T-helper 22 cell (primary cell): Measurements from ENCODE around the gene RNF151.
A peak's percentile ranks its signal among the peaks of the same experiment; 100 is the strongest.
"Not testable (repeated sequence)": the region's sequence is repeated elsewhere in the genome, so short reads cannot be mapped to it uniquely, and the experiment has no call there.

Experiments used
- DNase-seq: peaks from one replicate; pipeline ENCODE4 v3.0.0-alpha.2; 2020; ENCODE audit warnings: low read depth

Gene RNF151

DNA sequence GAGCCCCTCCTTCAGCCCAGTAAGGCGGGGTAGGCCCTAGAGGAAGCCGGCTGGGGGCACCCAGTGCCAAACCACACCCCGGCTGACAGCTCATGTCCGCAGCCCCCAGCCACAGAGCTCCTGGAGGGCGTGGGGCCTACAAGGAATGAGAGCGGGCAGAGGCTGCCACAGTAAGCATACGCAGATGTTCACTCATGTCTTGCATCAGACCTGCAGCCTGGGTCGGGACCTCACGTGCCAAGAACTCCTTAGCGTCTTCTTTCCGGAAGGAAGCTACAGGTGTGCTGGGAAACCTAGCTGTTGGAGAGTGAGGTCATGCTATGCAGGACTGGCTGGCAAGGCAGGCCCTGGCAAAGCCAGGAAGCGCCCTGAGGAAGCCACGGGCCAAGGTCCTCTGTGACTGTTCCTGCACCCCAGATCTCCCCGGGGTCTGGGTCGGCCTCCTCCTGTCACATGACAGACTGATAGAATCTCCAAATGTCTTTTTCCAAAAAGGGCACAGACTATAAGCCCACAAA is 41.4 kb downstream of the RNF151 start:
- DNase-seq = no peak

GRCh38 chr16:2008631-2009163 is 42.0 kb downstream of the RNF151 start:
- DNase-seq = no peak

DNA sequence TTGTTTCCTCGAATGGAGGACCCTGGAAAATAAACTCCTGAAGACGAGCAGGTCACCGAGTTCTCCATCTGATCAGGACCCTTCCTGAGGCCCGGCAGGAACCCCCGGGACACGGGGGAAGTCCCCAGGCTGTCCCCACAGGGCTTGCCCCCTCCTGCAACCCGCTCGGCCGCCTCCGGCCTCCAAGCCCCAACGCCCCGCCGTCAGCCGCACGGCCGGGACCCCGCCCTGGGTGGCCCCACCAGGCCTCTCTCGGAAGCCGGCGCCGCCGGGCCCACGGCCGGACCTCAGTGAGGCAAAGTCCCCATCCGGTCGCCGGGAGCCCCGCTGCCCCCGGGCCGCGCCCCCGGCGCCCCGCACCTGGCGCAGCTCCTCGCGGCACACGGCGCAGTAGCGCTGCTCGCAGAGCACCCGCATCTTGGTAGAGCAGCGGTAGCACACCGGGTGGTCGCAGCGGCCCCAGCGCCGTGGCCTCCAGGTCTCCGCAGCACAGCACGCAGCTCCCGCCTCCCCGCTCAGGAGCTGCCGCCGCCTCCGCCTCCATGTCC is 42.6 kb downstream of the RNF151 start:
- DNase-seq = no peak

- DNase-seq = peak; percentile 63
These were observed 43.3 kb downstream of the RNF151 start, which contains the start of gene ZNF598 for GRCh38 chr16:2009791-2010510. ZNF598 (minus strand) TSS chr16:2009821.

DNA sequence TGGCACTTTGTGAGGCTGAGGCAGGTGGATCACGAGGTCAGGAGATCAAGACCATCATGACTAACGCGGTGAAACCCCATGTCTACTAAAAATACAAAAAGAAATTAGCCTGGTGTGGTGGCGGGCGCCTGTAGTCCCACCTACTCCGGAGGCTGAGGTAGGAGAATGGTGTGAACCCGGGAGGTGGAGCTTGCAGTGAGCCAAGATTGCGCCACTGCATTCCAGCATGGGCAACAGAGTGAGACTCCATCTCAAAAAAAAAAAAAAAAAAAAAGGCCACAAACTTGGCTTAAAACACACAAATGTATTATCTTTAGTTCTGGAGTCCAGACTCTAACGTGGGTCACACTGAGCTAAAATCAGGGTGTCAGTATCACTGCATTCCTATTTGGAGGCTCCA is 45.1 kb downstream of the RNF151 start:
- not testable (repeated sequence) for DNase-seq

DNA sequence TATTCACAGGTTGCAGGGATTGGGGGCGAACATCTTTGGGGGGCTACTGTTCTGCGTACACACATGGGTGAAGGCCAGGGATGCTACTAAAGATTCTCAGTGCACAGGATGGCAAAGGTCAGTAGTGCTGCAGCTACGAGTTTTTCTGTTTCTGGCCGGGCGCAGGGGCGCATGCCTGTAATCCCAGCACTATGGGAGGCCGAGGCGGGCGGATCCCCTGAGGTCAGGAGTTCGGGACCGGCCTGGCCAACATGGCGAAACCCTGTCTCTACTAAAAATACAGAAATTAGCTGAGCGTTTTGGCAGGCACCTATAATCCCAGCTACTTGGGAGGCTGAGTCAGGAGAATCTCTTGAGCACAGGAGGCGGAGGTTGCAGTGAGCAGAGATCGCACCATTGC is 46.9 kb downstream of the RNF151 start:
- DNase-seq = no peak

GRCh38 chr16:2015117-2015946 is 48.7 kb downstream of the RNF151 start:
- no peak for DNase-seq

DNA sequence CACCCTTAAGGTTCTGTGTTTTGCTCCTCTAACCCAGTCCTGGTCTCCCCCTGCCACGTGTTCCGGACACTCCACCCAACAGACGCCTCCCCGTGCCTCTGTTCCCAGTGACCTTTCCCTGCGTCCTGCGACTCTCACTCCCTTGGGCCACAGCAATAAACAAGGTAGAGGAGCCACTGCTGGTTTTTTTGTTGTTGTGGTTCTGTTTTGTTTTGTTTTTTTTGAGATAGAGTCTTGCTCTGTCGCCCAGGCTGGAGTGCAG is 49.2 kb downstream of the RNF151 start:
- DNase-seq = no peak

- no peak for DNase-seq
These were observed 49.8 kb downstream of the RNF151 start for GRCh38 chr16:2016407-2016922.
